HEK293 (cell line): ENCODE measurements around the gene NHLRC2.

Experiments
- CTCF ChIA-PET: fragments of 350-600 bp; formaldehyde crosslinking; extraction: SDS; loops from one replicate; lab custom pipeline; 2021; ENCODE audit warnings: antibody characterized with exemption; lab: Yijun Ruan, JAX
- POLR2A ChIA-PET: fragments of 300-600 bp; formaldehyde crosslinking; extraction: SDS; loops from one replicate; lab custom pipeline; 2020; ENCODE audit warnings: antibody characterized with exemption, inconsistent platforms; lab: Yijun Ruan, JAX
- H3K27ac ChIP-seq: fragments of 200-500 bp; sonication (Bioruptor generic); 2 replicates; pipeline ENCODE4 v1.5.1; 2014; ENCODE audit warnings: low read depth, low read length, control low read depth, inconsistent platforms; ENCODE audit errors: extremely low read depth
- H3K36me3 ChIP-seq, 2 experiments: fragments of 200-500 bp in 1 of 2; sonication (Bioruptor generic) in 1 of 2; 1 replicate in 1 of 2; 2 replicates in 1 of 2; pipeline ENCODE4 v1.5.1; 2014 to 2017; ENCODE audit warnings: inconsistent platforms in 2 of 2, low read length in 2 of 2; ENCODE audit not compliant: control insufficient read depth in 2 of 2, insufficient read depth in 1 of 2
- H3K4me1 ChIP-seq: fragments of 200-500 bp; sonication (Bioruptor generic); 2 replicates; pipeline ENCODE4 v1.5.1; 2014; ENCODE audit warnings: mild to moderate bottlenecking, low read length, inconsistent platforms; ENCODE audit not compliant: control insufficient read depth, insufficient read depth
- H3K4me3 ChIP-seq: 2 replicates; pipeline ENCODE4 v1.5.1; 2011; ENCODE audit warnings: low read depth, mild to moderate bottlenecking, control low read depth, low read length, moderate library complexity
- H3K9me3 ChIP-seq: fragments of 200-500 bp; sonication (Bioruptor generic); 2 replicates; pipeline ENCODE4 v1.5.1; 2014; ENCODE audit warnings: low read depth, low read length, inconsistent platforms; ENCODE audit not compliant: control insufficient read depth, insufficient read depth
- GFI1B ChIP-seq: fragments of 450-650 bp; formaldehyde crosslinking; IDR thresholded peaks from 2 replicates; pipeline ENCODE4 v1.5.1; 2016; ENCODE audit warnings: missing biosample characterization, missing genetic modification characterization
- GLIS2 ChIP-seq: fragments of 450-650 bp; formaldehyde crosslinking; IDR thresholded peaks from 2 replicates; pipeline ENCODE4 v1.5.1; 2016; ENCODE audit warnings: missing biosample characterization, missing genetic modification characterization
- MYNN ChIP-seq: fragments of 450-650 bp; formaldehyde crosslinking; IDR thresholded peaks from 2 replicates; pipeline ENCODE4 v1.5.1; 2016; ENCODE audit warnings: missing biosample characterization, missing genetic modification characterization, borderline replicate concordance
- ZBTB21 ChIP-seq: fragments of 450-650 bp; formaldehyde crosslinking; IDR thresholded peaks from 2 replicates; pipeline ENCODE4 v1.5.1; 2017; ENCODE audit warnings: missing biosample characterization, missing genetic modification characterization
- ZNF174 ChIP-seq: fragments of 450-650 bp; formaldehyde crosslinking; IDR thresholded peaks from 2 replicates; pipeline ENCODE4 v1.5.0; 2017; ENCODE audit warnings: missing biosample characterization, mild to moderate bottlenecking, missing genetic modification characterization
- ZNF19 ChIP-seq: fragments of 450-650 bp; formaldehyde crosslinking; IDR thresholded peaks from 2 replicates; pipeline ENCODE4; 2016; ENCODE audit warnings: missing biosample characterization, missing genetic modification characterization, low read depth
- ZNF354C ChIP-seq: fragments of 450-650 bp; formaldehyde crosslinking; IDR thresholded peaks from 2 replicates; pipeline ENCODE4 v1.5.1; 2016; ENCODE audit warnings: missing biosample characterization, missing genetic modification characterization, low read depth, borderline replicate concordance
- ZNF426 ChIP-seq: fragments of 450-650 bp; formaldehyde crosslinking; IDR thresholded peaks from 2 replicates; pipeline ENCODE4 v1.5.1; 2017; ENCODE audit warnings: missing biosample characterization, missing genetic modification characterization, mild to moderate bottlenecking, inconsistent platforms, moderate library complexity
- ZNF433 ChIP-seq: fragments of 450-650 bp; formaldehyde crosslinking; IDR thresholded peaks from 2 replicates; pipeline ENCODE4 v1.5.1; 2016; ENCODE audit warnings: missing biosample characterization, missing genetic modification characterization, low read depth
- ZNF548 ChIP-seq: fragments of 450-650 bp; formaldehyde crosslinking; IDR thresholded peaks from 2 replicates; pipeline ENCODE4 v1.5.1; 2016; ENCODE audit warnings: missing biosample characterization, missing genetic modification characterization
- ZSCAN23 ChIP-seq: fragments of 450-650 bp; formaldehyde crosslinking; IDR thresholded peaks from 2 replicates; pipeline ENCODE4 v1.5.1; 2016; ENCODE audit warnings: missing biosample characterization, missing genetic modification characterization
- ZSCAN4 ChIP-seq: fragments of 450-650 bp; formaldehyde crosslinking; IDR thresholded peaks from 2 replicates; pipeline ENCODE4 v1.5.1; 2017; ENCODE audit warnings: missing biosample characterization, missing genetic modification characterization
- TF ChIP-seq, protein P1 (sequence below): fragments of 450-650 bp; formaldehyde crosslinking; IDR thresholded peaks from 2 replicates; pipeline ENCODE4 v1.5.1; 2016; ENCODE audit warnings: missing biosample characterization, missing genetic modification characterization, low read depth
- TF ChIP-seq, protein P2 (sequence below): fragments of 450-650 bp; formaldehyde crosslinking; conservative IDR thresholded peaks from 2 replicates; pipeline ENCODE4 v1.5.1; 2016; ENCODE audit warnings: low read depth, missing biosample characterization, missing genetic modification characterization
- TF ChIP-seq, protein P3 (sequence below): IDR thresholded peaks from 2 replicates; pipeline ENCODE4 v1.6.1; 2011; ENCODE audit warnings: mild to moderate bottlenecking, low read depth, low read length, borderline replicate concordance
- TF ChIP-seq, protein P4 (sequence below): fragments of 450-650 bp; formaldehyde crosslinking; optimal IDR thresholded peaks from 2 replicates; pipeline ENCODE3; 2016; ENCODE audit warnings: missing biosample characterization, mild to moderate bottlenecking, missing genetic modification characterization

The NHLRC2 gene

GRCh38 chr10:113961182-113962031, 106.9 kb downstream of the NHLRC2 start:
- Histone ChIP-seq H3K4me3 (no peak overlapping the region), H3K27ac (no peak overlapping the region), H3K36me3 (no peaks in the 10 kb centered on the region), H3K9me3 (no peaks in the 10 kb centered on the region), H3K4me1 (no peaks in the 10 kb centered on the region)
- ChIA-PET POLR2A (no interaction called here), CTCF (no interaction called here)
- TF ChIP-seq, protein P1, sequence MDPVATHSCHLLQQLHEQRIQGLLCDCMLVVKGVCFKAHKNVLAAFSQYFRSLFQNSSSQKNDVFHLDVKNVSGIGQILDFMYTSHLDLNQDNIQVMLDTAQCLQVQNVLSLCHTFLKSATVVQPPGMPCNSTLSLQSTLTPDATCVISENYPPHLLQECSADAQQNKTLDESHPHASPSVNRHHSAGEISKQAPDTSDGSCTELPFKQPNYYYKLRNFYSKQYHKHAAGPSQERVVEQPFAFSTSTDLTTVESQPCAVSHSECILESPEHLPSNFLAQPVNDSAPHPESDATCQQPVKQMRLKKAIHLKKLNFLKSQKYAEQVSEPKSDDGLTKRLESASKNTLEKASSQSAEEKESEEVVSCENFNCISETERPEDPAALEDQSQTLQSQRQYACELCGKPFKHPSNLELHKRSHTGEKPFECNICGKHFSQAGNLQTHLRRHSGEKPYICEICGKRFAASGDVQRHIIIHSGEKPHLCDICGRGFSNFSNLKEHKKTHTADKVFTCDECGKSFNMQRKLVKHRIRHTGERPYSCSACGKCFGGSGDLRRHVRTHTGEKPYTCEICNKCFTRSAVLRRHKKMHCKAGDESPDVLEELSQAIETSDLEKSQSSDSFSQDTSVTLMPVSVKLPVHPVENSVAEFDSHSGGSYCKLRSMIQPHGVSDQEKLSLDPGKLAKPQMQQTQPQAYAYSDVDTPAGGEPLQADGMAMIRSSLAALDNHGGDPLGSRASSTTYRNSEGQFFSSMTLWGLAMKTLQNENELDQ (tag by site-specific recombination): no peak
- TF ChIP-seq MYNN (tag by site-specific recombination) (no peak), ZNF426 (tag by site-specific recombination) (no peak), ZNF548 (tag by site-specific recombination) (no peak), ZSCAN4 (tag by site-specific recombination) (peak; percentile 19; the same call in 1 of the 2 replicates), ZBTB21 (tag by site-specific recombination) (no peak)
- TF ChIP-seq, protein P2, sequence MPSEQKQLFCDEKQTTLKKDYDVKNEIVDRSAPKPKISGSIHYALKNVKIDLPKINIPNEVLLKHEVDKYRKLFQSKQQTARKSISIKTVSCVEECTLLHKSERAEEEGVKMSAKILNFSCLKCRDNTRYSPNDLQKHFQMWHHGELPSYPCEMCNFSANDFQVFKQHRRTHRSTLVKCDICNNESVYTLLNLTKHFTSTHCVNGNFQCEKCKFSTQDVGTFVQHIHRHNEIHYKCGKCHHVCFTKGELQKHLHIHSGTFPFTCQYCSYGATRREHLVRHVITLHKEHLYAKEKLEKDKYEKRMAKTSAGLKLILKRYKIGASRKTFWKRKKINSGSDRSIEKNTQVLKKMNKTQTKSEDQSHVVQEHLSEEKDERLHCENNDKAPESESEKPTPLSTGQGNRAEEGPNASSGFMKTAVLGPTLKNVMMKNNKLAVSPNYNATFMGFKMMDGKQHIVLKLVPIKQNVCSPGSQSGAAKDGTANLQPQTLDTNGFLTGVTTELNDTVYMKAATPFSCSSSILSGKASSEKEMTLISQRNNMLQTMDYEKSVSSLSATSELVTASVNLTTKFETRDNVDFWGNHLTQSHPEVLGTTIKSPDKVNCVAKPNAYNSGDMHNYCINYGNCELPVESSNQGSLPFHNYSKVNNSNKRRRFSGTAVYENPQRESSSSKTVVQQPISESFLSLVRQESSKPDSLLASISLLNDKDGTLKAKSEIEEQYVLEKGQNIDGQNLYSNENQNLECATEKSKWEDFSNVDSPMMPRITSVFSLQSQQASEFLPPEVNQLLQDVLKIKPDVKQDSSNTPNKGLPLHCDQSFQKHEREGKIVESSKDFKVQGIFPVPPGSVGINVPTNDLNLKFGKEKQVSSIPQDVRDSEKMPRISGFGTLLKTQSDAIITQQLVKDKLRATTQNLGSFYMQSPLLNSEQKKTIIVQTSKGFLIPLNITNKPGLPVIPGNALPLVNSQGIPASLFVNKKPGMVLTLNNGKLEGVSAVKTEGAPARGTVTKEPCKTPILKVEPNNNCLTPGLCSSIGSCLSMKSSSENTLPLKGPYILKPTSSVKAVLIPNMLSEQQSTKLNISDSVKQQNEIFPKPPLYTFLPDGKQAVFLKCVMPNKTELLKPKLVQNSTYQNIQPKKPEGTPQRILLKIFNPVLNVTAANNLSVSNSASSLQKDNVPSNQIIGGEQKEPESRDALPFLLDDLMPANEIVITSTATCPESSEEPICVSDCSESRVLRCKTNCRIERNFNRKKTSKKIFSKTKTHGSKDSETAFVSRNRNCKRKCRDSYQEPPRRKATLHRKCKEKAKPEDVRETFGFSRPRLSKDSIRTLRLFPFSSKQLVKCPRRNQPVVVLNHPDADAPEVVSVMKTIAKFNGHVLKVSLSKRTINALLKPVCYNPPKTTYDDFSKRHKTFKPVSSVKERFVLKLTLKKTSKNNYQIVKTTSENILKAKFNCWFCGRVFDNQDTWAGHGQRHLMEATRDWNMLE: no peak
- TF ChIP-seq, protein P3, sequence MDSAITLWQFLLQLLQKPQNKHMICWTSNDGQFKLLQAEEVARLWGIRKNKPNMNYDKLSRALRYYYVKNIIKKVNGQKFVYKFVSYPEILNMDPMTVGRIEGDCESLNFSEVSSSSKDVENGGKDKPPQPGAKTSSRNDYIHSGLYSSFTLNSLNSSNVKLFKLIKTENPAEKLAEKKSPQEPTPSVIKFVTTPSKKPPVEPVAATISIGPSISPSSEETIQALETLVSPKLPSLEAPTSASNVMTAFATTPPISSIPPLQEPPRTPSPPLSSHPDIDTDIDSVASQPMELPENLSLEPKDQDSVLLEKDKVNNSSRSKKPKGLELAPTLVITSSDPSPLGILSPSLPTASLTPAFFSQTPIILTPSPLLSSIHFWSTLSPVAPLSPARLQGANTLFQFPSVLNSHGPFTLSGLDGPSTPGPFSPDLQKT: no peak
- TF ChIP-seq, all 188 proteins: peak for 1

DNA sequence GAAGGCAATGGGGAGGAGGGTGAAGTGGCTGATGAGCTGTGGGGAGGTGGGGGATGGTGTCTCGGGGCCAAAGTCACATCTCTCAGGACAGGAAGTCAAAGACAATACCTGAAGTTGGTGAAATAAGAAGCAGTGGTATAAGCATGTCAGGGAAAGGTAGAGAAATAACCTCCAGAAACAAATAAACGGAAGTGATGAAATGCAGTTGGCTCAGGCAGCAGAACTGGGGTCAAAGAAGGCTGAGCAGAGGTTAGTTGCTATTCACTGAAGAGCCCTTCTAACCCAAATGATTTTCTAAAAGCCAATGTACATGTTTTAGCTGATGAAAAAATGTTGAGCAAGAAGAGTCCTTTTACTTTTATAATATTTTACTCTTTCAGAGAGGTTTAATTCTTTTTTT, 110.6 kb downstream of the NHLRC2 start:
- CTCF ChIA-PET: interaction anchor here (0.9 kb wide), 1 partner anchor 11 kb away, joined by 3 read pairs; no protein-coding TSS in a partner anchor
- Histone ChIP-seq H3K27ac (no peak overlapping the region), H3K36me3 (no peaks in the 10 kb centered on the region), H3K4me1 (no peaks in the 10 kb centered on the region), H3K9me3 (no peaks in the 10 kb centered on the region), H3K4me3 (no peak overlapping the region)
- POLR2A ChIA-PET: no interaction called here
- TF ChIP-seq, protein P4, sequence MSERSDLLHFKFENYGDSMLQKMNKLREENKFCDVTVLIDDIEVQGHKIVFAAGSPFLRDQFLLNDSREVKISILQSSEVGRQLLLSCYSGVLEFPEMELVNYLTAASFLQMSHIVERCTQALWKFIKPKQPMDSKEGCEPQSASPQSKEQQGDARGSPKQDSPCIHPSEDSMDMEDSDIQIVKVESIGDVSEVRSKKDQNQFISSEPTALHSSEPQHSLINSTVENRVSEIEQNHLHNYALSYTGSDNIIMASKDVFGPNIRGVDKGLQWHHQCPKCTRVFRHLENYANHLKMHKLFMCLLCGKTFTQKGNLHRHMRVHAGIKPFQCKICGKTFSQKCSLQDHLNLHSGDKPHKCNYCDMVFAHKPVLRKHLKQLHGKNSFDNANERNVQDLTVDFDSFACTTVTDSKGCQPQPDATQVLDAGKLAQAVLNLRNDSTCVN (tag by site-specific recombination): no peak
- TF ChIP-seq ZNF433 (tag by site-specific recombination): no peak
- no peak for TF ChIP-seq ZSCAN23 (tag by site-specific recombination)
- TF ChIP-seq ZNF354C (tag by site-specific recombination): no peak
- no peak for TF ChIP-seq GLIS2 (tag by site-specific recombination)
- TF ChIP-seq, protein P2: no peak
- no peak for TF ChIP-seq GFI1B (tag by site-specific recombination)
- TF ChIP-seq ZNF174: no peak
- TF ChIP-seq ZNF19 (tag by site-specific recombination): no peak
